Lower lobe of right lung (tissue), 2 donors: ENCODE results near the gene ANXA7. TPM values are rescaled to one million over a fixed set of nuclear protein-coding genes. Genes with fewer than 3 reads are reported as not detected.

Experiments used
- ATAC-seq, 2 donors: fragments of 200-7000 bp; cut with Tn5 transposase; one replicate each; pipeline ENCODE4 v1.9.1; 2020 to 2022; ENCODE audit warnings: mild to moderate bottlenecking in 2 of 2, moderate library complexity in 2 of 2
- DNase-seq: peaks from one replicate; pipeline ENCODE4 v3.0.0-alpha.2; 2020
- H3K27ac ChIP-seq: fragments of 200-600 bp; one replicate; pipeline ENCODE4 v1.8.0; 2022
- H3K27me3 ChIP-seq: fragments of 200-600 bp; one replicate; pipeline ENCODE4 v1.8.0; 2022; ENCODE audit warnings: low read depth
- H3K36me3 ChIP-seq: fragments of 200-600 bp; one replicate; pipeline ENCODE4 v1.8.0; 2022; ENCODE audit warnings: mild to moderate bottlenecking
- H3K4me1 ChIP-seq: fragments of 200-600 bp; one replicate; pipeline ENCODE4 v1.8.0; 2022
- H3K4me3 ChIP-seq: fragments of 200-600 bp; one replicate; pipeline ENCODE4 v1.8.0; 2022; ENCODE audit warnings: mild to moderate bottlenecking
- H3K9me3 ChIP-seq: fragments of 200-600 bp; one replicate; pipeline ENCODE4 v1.8.0; 2022
- CTCF ChIP-seq: fragments of 200-600 bp; IDR thresholded peaks from one replicate; pipeline ENCODE4 v1.8.0; 2022; ENCODE audit warnings: antibody characterized with exemption, mild to moderate bottlenecking
- intact Hi-C: fragments of 100-400 bp; cut with DNase I; formaldehyde crosslinking; loops from one replicate; pipeline ENCODE4 v1.11.0; 2022
- total RNA-seq: library from RNA; stranded (reverse); fragmentation: NEBNext Ultra II Directional; extraction: Animal tissue kit (Norgen Biotek cat#: 25700); gene quantifications from one replicate; pipeline ENCODE4 v1.2.1, GENCODE V29; 2021
- donor health status: DM: no; HTN: yes; CAD: no; lungs with severe emphysema.

The ANXA7 gene
- total RNA-seq, 1 donor from 2014 or later = 93.5 TPM

GRCh38 chr10:73416571-73416970 lies 2.7 kb upstream of the ANXA7 start:
- Histone ChIP-seq H3K9me3 (no peaks in the 10 kb centered on the region), H3K4me3 (no peak overlapping the region), H3K27me3 (no peaks in the 10 kb centered on the region), H3K4me1 (peaks cover 21% of the 10 kb centered on the region), H3K27ac (no peak overlapping the region), H3K36me3 (peaks cover 5% of the 10 kb centered on the region)
- TF ChIP-seq CTCF = no peak
- intact Hi-C loops = no loop called here
- DNase-seq (no peak), ATAC-seq (no peak)

- DNase-seq (no peak), ATAC-seq (peak; percentile 40 to 42)
- Histone ChIP-seq H3K4me3 (peak overlapping the region; percentile 85), H3K27ac (peak overlapping the region; percentile 96), H3K27me3 (no peaks in the 10 kb centered on the region), H3K9me3 (no peaks in the 10 kb centered on the region), H3K4me1 (peaks cover 29% of the 10 kb centered on the region), H3K36me3 (no peaks in the 10 kb centered on the region)
- intact Hi-C loops = no loop called here
- TF ChIP-seq CTCF = no peak
Measured at GRCh38 chr10:73414230-73414945, 530 bp upstream of the ANXA7 start.

- no peaks in the 10 kb centered on the region for H3K9me3 ChIP-seq
- ATAC-seq (peak; percentile 51 to 67), DNase-seq (no peak)
- peaks cover 29% of the 10 kb centered on the region for H3K4me1 ChIP-seq
- intact Hi-C loops = no loop called here
- no peaks in the 10 kb centered on the region for H3K27me3 ChIP-seq
- TF ChIP-seq CTCF = no peak
- H3K4me3 ChIP-seq = peak overlapping the region; percentile 85
- peak overlapping the region; percentile 96 for H3K27ac ChIP-seq
- no peaks in the 10 kb centered on the region for H3K36me3 ChIP-seq
Measured at GRCh38 chr10:73413108-73413527, 740 bp downstream of the ANXA7 start.

- H3K27me3 ChIP-seq = no peaks in the 10 kb centered on the region
- peaks cover 35% of the 10 kb centered on the region for H3K4me1 ChIP-seq
- intact Hi-C loops = no loop called here
- H3K27ac ChIP-seq = no peak overlapping the region
- H3K4me3 ChIP-seq = no peak overlapping the region
- H3K36me3 ChIP-seq = peaks cover 7% of the 10 kb centered on the region
- ATAC-seq (no peak), DNase-seq (no peak)
- no peak for TF ChIP-seq CTCF
- no peaks in the 10 kb centered on the region for H3K9me3 ChIP-seq
Measured at GRCh38 chr10:73410897-73411296, 3.0 kb downstream of the ANXA7 start.

- Histone ChIP-seq H3K36me3 (peaks cover 7% of the 10 kb centered on the region), H3K4me1 (peaks cover 27% of the 10 kb centered on the region), H3K27me3 (no peaks in the 10 kb centered on the region), H3K9me3 (no peaks in the 10 kb centered on the region), H3K27ac (no peak overlapping the region), H3K4me3 (no peak overlapping the region)
- intact Hi-C loops = no loop called here
- no peak for TF ChIP-seq CTCF
- DNase-seq = no peak
- no peak for ATAC-seq
Measured at GRCh38 chr10:73408978-73409521, 4.8 kb downstream of the ANXA7 start.
